HCT116 (cell line): ENCODE data around the gene PRRG2. TPM values are rescaled to one million over a fixed set of nuclear protein-coding genes. Genes with fewer than 3 reads are reported as not detected.

Experiments
- ATAC-seq: fragments of 200-7000 bp; cut with Tn5 transposase; 2 replicates; pipeline ENCODE4 v1.9.1; 2020; ENCODE audit warnings: mild to moderate bottlenecking, moderate library complexity
- BruUV-seq: library from RNA; stranded (reverse); fragments of 400-500 nt; replicated peaks from 2 replicates; lab custom pipeline; 2021; lab: Mats Ljungman, UMichigan
- CTCF ChIA-PET: fragments of 300-600 bp; sonication (Branson Sonifier 250); formaldehyde crosslinking; loops from one replicate; lab custom pipeline; 2021; ENCODE audit warnings: antibody characterized with exemption; lab: Charles Lee
- POLR2A ChIA-PET: fragments of 300-600, 350-600 bp; sonication (Branson Sonifier 250); formaldehyde crosslinking; loops from one replicate; lab custom pipeline; 2021; ENCODE audit warnings: antibody characterized with exemption; lab: Charles Lee
- RAD21 ChIA-PET, 2 experiments: fragments of 300-600 bp; sonication (Branson Sonifier 250); formaldehyde crosslinking; loops; one replicate each; lab custom pipeline; 2023; ENCODE audit warnings: low total read pairs in 2 of 2; ENCODE audit not compliant: uncharacterized antibody in 2 of 2, unreplicated experiment in 2 of 2, low non-redundant PET in 1 of 2; lab: Charles Lee
- DNase-seq: peaks from one replicate; pipeline ENCODE4 v3.0.0-alpha.2; 2010; ENCODE audit warnings: low read depth, low spot score
- H2AFZ ChIP-seq: fragments of 200-600 bp; shearing (Covaris generic), sonication (generic); 2 replicates; pipeline ENCODE4 v1.6.1; 2017; ENCODE audit warnings: low read depth, mixed run types, mixed read lengths, antibody characterized with exemption, low read length; ENCODE audit not compliant: poor library complexity, severe bottlenecking
- H3K27ac ChIP-seq: 2 replicates; pipeline ENCODE4 v1.5.1; 2012; ENCODE audit warnings: low read depth, low read length
- H3K27me3 ChIP-seq: fragments of 200-600 bp; sonication (generic); 2 replicates; pipeline ENCODE4 v1.6.1; 2016; ENCODE audit warnings: mixed run types, low read length, mixed read lengths; ENCODE audit not compliant: insufficient read depth
- H3K36me3 ChIP-seq, 2 experiments: fragments of 200-500 bp in 1 of 2; fragments of 200-600 bp in 1 of 2; sonication (Bioruptor generic) in 1 of 2; sonication (generic) in 1 of 2; 2 replicates each; pipeline versions ENCODE4 v1.5.1 to v1.6.1; 2014 to 2016; ENCODE audit warnings: low read length in 2 of 2, inconsistent platforms in 1 of 2, mixed read lengths in 1 of 2, mixed run types in 1 of 2; ENCODE audit not compliant: insufficient read depth in 2 of 2, control insufficient read depth in 1 of 2
- H3K4me1 ChIP-seq, 2 experiments: fragments of 200-600 bp in 1 of 2; sonication (generic) in 1 of 2; 2 replicates each; pipeline versions ENCODE4 v1.5.1 to v1.6.1; 2012 to 2017; ENCODE audit warnings: low read length in 2 of 2, inconsistent platforms in 1 of 2, mild to moderate bottlenecking in 1 of 2, mixed read lengths in 1 of 2, mixed run types in 1 of 2, moderate library complexity in 1 of 2; ENCODE audit not compliant: insufficient read depth in 2 of 2, control insufficient read depth in 1 of 2
- H3K4me2 ChIP-seq: fragments of 200-600 bp; sonication (generic); 2 replicates; pipeline ENCODE4 v1.6.1; 2017; ENCODE audit warnings: mixed run types, low read length, mixed read lengths
- H3K4me3 ChIP-seq, 2 experiments: fragments of 200-600 bp in 1 of 2; sonication (generic) in 1 of 2; replicated peaks in 1 of 2; 2 replicates each; pipeline ENCODE4 v1.5.1; 2011 to 2016; ENCODE audit warnings: low read length in 2 of 2, control low read depth in 1 of 2, low read depth in 1 of 2, mild to moderate bottlenecking in 1 of 2, mixed read lengths in 1 of 2, mixed run types in 1 of 2
- H3K79me2 ChIP-seq: fragments of 200-600 bp; sonication (generic); 2 replicates; pipeline ENCODE4 v1.6.1; 2017; ENCODE audit warnings: mild to moderate bottlenecking, mixed run types, low read length, moderate library complexity, mixed read lengths; ENCODE audit not compliant: insufficient read depth
- H3K9ac ChIP-seq: fragments of 200-600 bp; sonication (generic); 2 replicates; pipeline ENCODE4 v1.6.1; 2016; ENCODE audit warnings: low read length, mixed read lengths
- H3K9me2 ChIP-seq: fragments of 200-600 bp; sonication (generic), shearing (Covaris generic); 2 replicates; pipeline ENCODE4 v1.6.1; 2017; ENCODE audit warnings: mixed run types, mild to moderate bottlenecking, moderate library complexity; ENCODE audit not compliant: insufficient read depth
- H3K9me3 ChIP-seq, 2 experiments: fragments of 200-500 bp in 1 of 2; fragments of 200-600 bp in 1 of 2; sonication (Bioruptor generic) in 1 of 2; sonication (generic) in 1 of 2; 2 replicates each; pipeline ENCODE4 v1.6.1; 2014 to 2017; ENCODE audit warnings: low read length in 2 of 2, mixed read lengths in 2 of 2, inconsistent platforms in 1 of 2, low read depth in 1 of 2, mild to moderate bottlenecking in 1 of 2, mixed run types in 1 of 2, moderate library complexity in 1 of 2; ENCODE audit not compliant: control insufficient read depth in 1 of 2, insufficient read depth in 1 of 2
- H4K20me1 ChIP-seq: fragments of 200-600 bp; sonication (generic), shearing (Covaris generic); 2 replicates; pipeline ENCODE4 v1.6.1; 2017; ENCODE audit warnings: mixed run types, mild to moderate bottlenecking, moderate library complexity; ENCODE audit not compliant: insufficient read depth
- CBX3 ChIP-seq: IDR thresholded peaks from 2 replicates; pipeline ENCODE4 v1.6.1; 2012; ENCODE audit warnings: low read depth
- CEBPB ChIP-seq: IDR thresholded peaks from 2 replicates; pipeline ENCODE4 v1.6.1; 2012; ENCODE audit warnings: low read depth
- EGR1 ChIP-seq: IDR thresholded peaks from 2 replicates; pipeline ENCODE4 v1.6.1; 2012; ENCODE audit warnings: low read depth
- ELF1 ChIP-seq: IDR thresholded peaks from 2 replicates; pipeline ENCODE4 v1.6.1; 2012; ENCODE audit warnings: low read depth, borderline replicate concordance
- EZH2phosphoT487 ChIP-seq: fragments of 200-600 bp; IDR thresholded peaks from 2 replicates; pipeline ENCODE4 v1.6.1; 2018; ENCODE audit warnings: antibody characterized with exemption, borderline replicate concordance
- JUND ChIP-seq: IDR thresholded peaks from 2 replicates; pipeline ENCODE4 v1.6.1; 2012
- POLR2A ChIP-seq: IDR thresholded peaks from 2 replicates; pipeline ENCODE4 v1.7.0; 2011; ENCODE audit warnings: borderline replicate concordance; ENCODE audit not compliant: insufficient read depth, insufficient read length; ENCODE audit errors: extremely low read depth
- RAD21 ChIP-seq: IDR thresholded peaks from 2 replicates; pipeline ENCODE4 v1.6.1; 2012; ENCODE audit warnings: low read depth, mild to moderate bottlenecking
- TCF7L2 ChIP-seq: IDR thresholded peaks from 2 replicates; pipeline ENCODE4 v1.7.0; 2011; ENCODE audit warnings: borderline replicate concordance, inconsistent platforms; ENCODE audit not compliant: insufficient read depth, insufficient read length; ENCODE audit errors: extremely low read depth
- ZFX ChIP-seq: fragments of 450-650 bp; IDR thresholded peaks from 2 replicates; pipeline ENCODE4 v1.6.1; 2017
- ZNF274 ChIP-seq: fragments of 200-500 bp; sonication (Bioruptor generic); IDR thresholded peaks from 2 replicates; pipeline ENCODE4 v1.6.1; 2014; ENCODE audit warnings: mild to moderate bottlenecking, low read depth, low read length, inconsistent platforms
- intact Hi-C: fragments of 100-400 bp; cut with micrococcal nuclease; formaldehyde crosslinking; loops from 2 replicates; pipeline ENCODE4 v1.10.0; 2022
- total RNA-seq: library from RNA; stranded (reverse); gene quantifications from one replicate; pipeline ENCODE4 v1.2.1, GENCODE V29; 2021; ENCODE audit not compliant: unreplicated experiment
- TF ChIP-seq, protein P1 (sequence below): IDR thresholded peaks from 2 replicates; pipeline ENCODE4 v1.6.1; 2011; ENCODE audit warnings: mild to moderate bottlenecking, low read length, moderate library complexity; ENCODE audit not compliant: insufficient replicate concordance; ENCODE audit errors: extremely low read depth
- TF ChIP-seq, protein P2 (sequence below), 3 experiments: fragments of 200-600 bp in 1 of 3; sonication (generic) in 1 of 3; IDR thresholded peaks in 2 of 3; conservative IDR thresholded peaks in 1 of 3; 2 replicates each; pipeline ENCODE4 v1.5.1; 2012 to 2017; ENCODE audit warnings: low read depth in 2 of 3, low read length in 2 of 3, antibody characterized with exemption in 1 of 3, borderline replicate concordance in 1 of 3, control low read depth in 1 of 3, mild to moderate bottlenecking in 1 of 3, mixed read lengths in 1 of 3, mixed run types in 1 of 3, moderate library complexity in 1 of 3; ENCODE audit not compliant: insufficient read depth in 1 of 3
- TF ChIP-seq, protein P3 (sequence below): IDR thresholded peaks from 2 replicates; pipeline ENCODE4 v1.6.1; 2012
- TF ChIP-seq, protein P4 (sequence below): IDR thresholded peaks from 2 replicates; pipeline ENCODE4 v1.6.1; 2012

PRRG2 gene
- total RNA-seq, 1 experiment from 2014 or later: 6.2 TPM

DNA sequence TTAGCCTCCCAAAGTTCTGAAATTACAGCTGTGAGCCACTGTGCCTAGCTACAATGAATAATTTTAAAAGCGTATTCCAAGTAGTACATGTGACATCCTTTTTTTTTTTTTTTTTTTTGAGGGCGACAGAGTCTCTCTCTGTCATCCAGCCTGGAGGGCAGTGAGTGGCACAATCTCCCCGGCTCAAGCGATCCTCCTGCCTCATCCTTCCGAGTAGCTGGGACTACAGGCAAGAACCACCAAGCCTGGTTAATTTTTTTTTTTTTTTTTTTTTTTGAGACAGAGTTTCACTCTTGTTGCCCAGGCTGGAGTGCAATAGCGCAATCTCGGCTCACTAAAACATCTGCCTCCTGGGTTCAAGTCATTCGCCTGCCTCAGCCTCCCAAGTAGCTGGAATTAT lies 6.1 kb downstream of the PRRG2 start:
- intact Hi-C loops: no loop called here
- H4K20me1 ChIP-seq: no peaks in the 10 kb centered on the region
- H3K9ac ChIP-seq: no peak overlapping the region
- ChIA-PET RAD21 (no interaction called here), POLR2A (no interaction called here), CTCF (interaction anchor here (1.7 kb wide), 1 partner anchor 17 kb away, joined by 3 read pairs; no protein-coding TSS in a partner anchor)
- peaks cover 7% of the 10 kb centered on the region for H3K79me2 ChIP-seq
- H3K27me3 ChIP-seq: no peaks in the 10 kb centered on the region
- H3K4me2 ChIP-seq: no peak overlapping the region
- H3K4me3 ChIP-seq: no peak overlapping the region
- H3K27ac ChIP-seq: no peak overlapping the region
- H3K9me2 ChIP-seq: no peaks in the 10 kb centered on the region
- ATAC-seq (no peak), DNase-seq (no peak)
- no peak overlapping the region for H2AFZ ChIP-seq
- H3K9me3 ChIP-seq: no peaks in the 10 kb centered on the region
- peaks cover 4 to 14% of the 10 kb centered on the region in 2 experiments; a peak in 3 of 4 replicates for H3K4me1 ChIP-seq
- no peaks in the 10 kb centered on the region for H3K36me3 ChIP-seq
- BruUV-seq: no TSS peak
- TF ChIP-seq RAD21: no peak
- TF ChIP-seq EGR1: no peak
- no peak for TF ChIP-seq ELF1
- TF ChIP-seq ZNF274: no peak
- TF ChIP-seq TCF7L2: no peak
- TF ChIP-seq ZFX: no peak
- TF ChIP-seq, protein P1, sequence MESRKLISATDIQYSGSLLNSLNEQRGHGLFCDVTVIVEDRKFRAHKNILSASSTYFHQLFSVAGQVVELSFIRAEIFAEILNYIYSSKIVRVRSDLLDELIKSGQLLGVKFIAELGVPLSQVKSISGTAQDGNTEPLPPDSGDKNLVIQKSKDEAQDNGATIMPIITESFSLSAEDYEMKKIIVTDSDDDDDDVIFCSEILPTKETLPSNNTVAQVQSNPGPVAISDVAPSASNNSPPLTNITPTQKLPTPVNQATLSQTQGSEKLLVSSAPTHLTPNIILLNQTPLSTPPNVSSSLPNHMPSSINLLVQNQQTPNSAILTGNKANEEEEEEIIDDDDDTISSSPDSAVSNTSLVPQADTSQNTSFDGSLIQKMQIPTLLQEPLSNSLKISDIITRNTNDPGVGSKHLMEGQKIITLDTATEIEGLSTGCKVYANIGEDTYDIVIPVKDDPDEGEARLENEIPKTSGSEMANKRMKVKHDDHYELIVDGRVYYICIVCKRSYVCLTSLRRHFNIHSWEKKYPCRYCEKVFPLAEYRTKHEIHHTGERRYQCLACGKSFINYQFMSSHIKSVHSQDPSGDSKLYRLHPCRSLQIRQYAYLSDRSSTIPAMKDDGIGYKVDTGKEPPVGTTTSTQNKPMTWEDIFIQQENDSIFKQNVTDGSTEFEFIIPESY: no peak
- TF ChIP-seq, protein P2, sequence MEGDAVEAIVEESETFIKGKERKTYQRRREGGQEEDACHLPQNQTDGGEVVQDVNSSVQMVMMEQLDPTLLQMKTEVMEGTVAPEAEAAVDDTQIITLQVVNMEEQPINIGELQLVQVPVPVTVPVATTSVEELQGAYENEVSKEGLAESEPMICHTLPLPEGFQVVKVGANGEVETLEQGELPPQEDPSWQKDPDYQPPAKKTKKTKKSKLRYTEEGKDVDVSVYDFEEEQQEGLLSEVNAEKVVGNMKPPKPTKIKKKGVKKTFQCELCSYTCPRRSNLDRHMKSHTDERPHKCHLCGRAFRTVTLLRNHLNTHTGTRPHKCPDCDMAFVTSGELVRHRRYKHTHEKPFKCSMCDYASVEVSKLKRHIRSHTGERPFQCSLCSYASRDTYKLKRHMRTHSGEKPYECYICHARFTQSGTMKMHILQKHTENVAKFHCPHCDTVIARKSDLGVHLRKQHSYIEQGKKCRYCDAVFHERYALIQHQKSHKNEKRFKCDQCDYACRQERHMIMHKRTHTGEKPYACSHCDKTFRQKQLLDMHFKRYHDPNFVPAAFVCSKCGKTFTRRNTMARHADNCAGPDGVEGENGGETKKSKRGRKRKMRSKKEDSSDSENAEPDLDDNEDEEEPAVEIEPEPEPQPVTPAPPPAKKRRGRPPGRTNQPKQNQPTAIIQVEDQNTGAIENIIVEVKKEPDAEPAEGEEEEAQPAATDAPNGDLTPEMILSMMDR (IDR thresholded peaks at IDR 0.05 in 2 of 3, conservative IDR thresholded peaks at IDR 0.05 in 1 of 3; ENCODE audit: borderline replicate concordance in 1 of 3, insufficient read depth in 1 of 3, low read depth in 2 of 3, low read length in 2 of 3): no peak
- TF ChIP-seq, protein P3, sequence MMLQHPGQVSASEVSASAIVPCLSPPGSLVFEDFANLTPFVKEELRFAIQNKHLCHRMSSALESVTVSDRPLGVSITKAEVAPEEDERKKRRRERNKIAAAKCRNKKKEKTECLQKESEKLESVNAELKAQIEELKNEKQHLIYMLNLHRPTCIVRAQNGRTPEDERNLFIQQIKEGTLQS: no peak
- no peak for TF ChIP-seq JUND
- no peak for TF ChIP-seq CBX3
- TF ChIP-seq, protein P4, sequence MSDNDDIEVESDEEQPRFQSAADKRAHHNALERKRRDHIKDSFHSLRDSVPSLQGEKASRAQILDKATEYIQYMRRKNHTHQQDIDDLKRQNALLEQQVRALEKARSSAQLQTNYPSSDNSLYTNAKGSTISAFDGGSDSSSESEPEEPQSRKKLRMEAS: no peak
- TF ChIP-seq EZH2phosphoT487: no peak
- no peak for TF ChIP-seq CEBPB
- TF ChIP-seq POLR2A: no peak
